B cell (primary cell): ENCODE results near the gene GRIK5. TPM values are rescaled to one million over a fixed set of nuclear protein-coding genes. Genes with fewer than 3 reads are reported as not detected.

ENCODE experiments used
- ATAC-seq: fragments of 200-7000 bp; cut with Tn5 transposase; one replicate; pipeline ENCODE4 v1.10.0; 2021; ENCODE audit warnings: low read depth, mild to moderate bottlenecking, moderate number of reproducible peaks, moderate library complexity
- CTCF ChIA-PET: fragments of 350-600 bp; sonication (Branson Sonifier 250); formaldehyde crosslinking; loops from one replicate; lab custom pipeline; 2021; ENCODE audit warnings: antibody characterized with exemption, inconsistent platforms; lab: Charles Lee
- POLR2A ChIA-PET: fragments of 350-600 bp; sonication (Branson Sonifier 250); formaldehyde crosslinking; loops from one replicate; lab custom pipeline; 2021; ENCODE audit warnings: antibody characterized with exemption; lab: Charles Lee
- DNase-seq: peaks from one replicate; pipeline ENCODE4 v3.0.0; 2013
- H2AFZ ChIP-seq: 2 replicates; pipeline ENCODE4 v1.6.1; 2012; ENCODE audit warnings: mild to moderate bottlenecking, low read depth, low read length; ENCODE audit not compliant: insufficient read depth, poor library complexity, severe bottlenecking
- H3K27ac ChIP-seq, 2 donors: 1 replicate in 1 of 2; 2 replicates in 1 of 2; pipeline ENCODE4 v1.5.1; 2012 to 2013; ENCODE audit warnings: low read length in 2 of 2, mild to moderate bottlenecking in 2 of 2, moderate library complexity in 1 of 2
- H3K27me3 ChIP-seq, 4 experiments: fragments of 200-600 bp in 1 of 4; sonication (generic) in 1 of 4; replicated peaks in 1 of 4; 1 replicate in 2 of 4; 2 replicates in 2 of 4; pipeline versions ENCODE4 v1.6.1 to v1.7.0; 2013 to 2016; ENCODE audit warnings: low read length in 3 of 4, mild to moderate bottlenecking in 2 of 4, mixed read lengths in 1 of 4, moderate library complexity in 1 of 4; ENCODE audit not compliant: insufficient read depth in 4 of 4, control insufficient read depth in 3 of 4; ENCODE audit errors: control extremely low read depth in 1 of 4
- H3K36me3 ChIP-seq, 2 experiments: replicated peaks in 1 of 2; 1 replicate in 1 of 2; 2 replicates in 1 of 2; pipeline versions ENCODE4 v1.6.1 to v1.7.1; 2013; ENCODE audit warnings: low read length in 1 of 2; ENCODE audit not compliant: insufficient read depth in 2 of 2, control insufficient read depth in 1 of 2; ENCODE audit errors: control extremely low read depth in 1 of 2, extremely low read depth in 1 of 2
- H3K4me1 ChIP-seq, 2 donors: fragments of 200-600 bp in 1 of 2; sonication (generic) in 1 of 2; 1 replicate in 1 of 2; 2 replicates in 1 of 2; pipeline versions ENCODE4 v1.5.1 to v1.6.1; 2013 to 2017; ENCODE audit warnings: low read length in 2 of 2; ENCODE audit not compliant: control insufficient read depth in 2 of 2, insufficient read depth in 2 of 2
- H3K4me2 ChIP-seq: replicated peaks from 2 replicates; pipeline ENCODE3; 2012; ENCODE audit warnings: mild to moderate bottlenecking, low read depth, low read length; ENCODE audit not compliant: poor library complexity, severe bottlenecking
- H3K4me3 ChIP-seq, 5 experiments: fragments of 200-600 bp in 1 of 5; sonication (generic) in 1 of 5; 1 replicate in 3 of 5; 2 replicates in 2 of 5; pipeline versions ENCODE4 v1.5.1 to v1.7.0; 2011 to 2016; ENCODE audit warnings: low read length in 4 of 5, mild to moderate bottlenecking in 4 of 5, low read depth in 2 of 5, control low read depth in 1 of 5, moderate library complexity in 1 of 5; ENCODE audit not compliant: insufficient read depth in 1 of 5; ENCODE audit errors: control extremely low read depth in 1 of 5, extremely low read depth in 1 of 5
- H3K79me2 ChIP-seq: fragments of 200-600 bp; sonication (generic); one replicate; pipeline ENCODE4 v1.6.0; 2016; ENCODE audit warnings: low read length; ENCODE audit not compliant: control insufficient read depth, insufficient read depth
- H3K9ac ChIP-seq: fragments of 200-600 bp; sonication (generic); 2 replicates; pipeline ENCODE4 v1.6.1; 2017; ENCODE audit warnings: mild to moderate bottlenecking, low read length, moderate library complexity
- H3K9me3 ChIP-seq, 3 donors: one replicate each; pipeline versions ENCODE4 v1.6.1 to v1.7.1; 2013; ENCODE audit warnings: low read length in 2 of 3; ENCODE audit not compliant: control insufficient read depth in 2 of 3, insufficient read depth in 1 of 3; ENCODE audit errors: control extremely low read depth in 1 of 3
- H4K20me1 ChIP-seq: 2 replicates; pipeline ENCODE4 v1.6.0; 2012; ENCODE audit warnings: mild to moderate bottlenecking, low read length; ENCODE audit not compliant: insufficient read depth, control insufficient read depth, poor library complexity, severe bottlenecking
- H3K27ac Mint-ChIP-seq: one replicate; pipeline ENCODE4 v1.8.0; 2021; ENCODE audit warnings: mixed read lengths
- H3K27me3 Mint-ChIP-seq: one replicate; pipeline ENCODE4 v1.8.0; 2021; ENCODE audit warnings: mixed read lengths
- H3K4me1 Mint-ChIP-seq: one replicate; pipeline ENCODE4 v1.8.0; 2021; ENCODE audit warnings: mixed read lengths
- H3K4me3 Mint-ChIP-seq: one replicate; pipeline ENCODE4 v1.8.0; 2021; ENCODE audit warnings: mixed read lengths
- H3K9me3 Mint-ChIP-seq: one replicate; pipeline ENCODE4 v1.8.0; 2022; ENCODE audit warnings: mixed read lengths; ENCODE audit not compliant: insufficient read depth
- EZH2 ChIP-seq: IDR thresholded peaks from 2 replicates; pipeline ENCODE4 v1.6.1; 2012; ENCODE audit warnings: borderline replicate concordance, low read depth, mild to moderate bottlenecking, moderate library complexity, low read length; ENCODE audit not compliant: insufficient read depth, poor library complexity, severe bottlenecking
- WGBS: methylation state at CpG from one replicate; pipeline ENCODE4 v1.1.5; 2013; ENCODE audit warnings: missing lambda C conversion rate; ENCODE audit not compliant: insufficient coverage; 5-methylcytosine and 5-hydroxymethylcytosine counted together
- intact Hi-C: fragments of 100-400 bp; cut with micrococcal nuclease; formaldehyde crosslinking; loops from one replicate; pipeline ENCODE4 v1.10.0; 2022
- polyA plus RNA-seq: library from polyadenylated mRNA; depleted of rRNA; stranded (reverse); fragments of >200 nt; gene quantifications from 2 replicates; pipeline ENCODE4 v1.2.3, GENCODE V29; 2012
- total RNA-seq, 2 donors: library from RNA; stranded (reverse); fragments of 120-200 nt in 1 of 2; gene quantifications; 1 replicate in 1 of 2; 2 replicates in 1 of 2; pipeline versions ENCODE4 v1.2.3 to v1.2.4, GENCODE V29; 2013 to 2022
- TF ChIP-seq, protein P1 (sequence below): fragments of 200-600 bp; IDR thresholded peaks from one replicate; pipeline ENCODE4 v1.8.0; 2022; ENCODE audit warnings: antibody characterized with exemption, mild to moderate bottlenecking

GRIK5 gene
- total and polyA plus RNA-seq, 2 donors (not counting 1 experiment from before 2014, with no cell fraction given) = 0.09 to 0.27 TPM

DNA sequence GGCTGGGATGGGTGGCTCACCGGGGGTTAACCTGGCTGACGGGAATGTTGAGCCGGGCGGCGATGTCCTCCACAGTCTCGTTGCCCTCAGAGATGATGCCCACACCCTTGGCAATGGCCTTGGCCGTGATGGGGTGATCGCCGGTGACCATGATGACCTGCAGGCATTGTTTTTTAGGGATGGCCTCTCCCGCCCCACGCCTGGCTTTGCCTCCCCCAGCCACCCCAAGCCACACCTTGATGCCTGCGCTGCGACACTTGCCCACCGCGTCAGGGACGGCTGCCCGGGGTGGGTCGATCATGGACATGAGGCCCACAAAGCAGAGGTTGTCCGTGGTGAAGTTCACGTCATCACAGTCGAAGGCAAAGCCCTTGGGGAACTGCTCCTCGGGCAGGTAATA, 92.1 kb downstream of the GRIK5 start:
- no peaks in the 10 kb centered on the region for H3K27me3 ChIP-seq
- Mint-ChIP-seq H3K27me3 (no peaks in the 10 kb centered on the region), H3K9me3 (no peaks in the 10 kb centered on the region), H3K4me1 (no peaks in the 10 kb centered on the region), H3K27ac (no peak overlapping the region), H3K4me3 (no peak overlapping the region)
- no peak overlapping the region for H2AFZ ChIP-seq
- H4K20me1 ChIP-seq = no peaks in the 10 kb centered on the region
- no peaks in the 10 kb centered on the region for H3K79me2 ChIP-seq
- WGBS = 97% methylated on average over 22 of the region's 22 CpGs
- intact Hi-C loops = no loop called here
- H3K27ac ChIP-seq = no peak overlapping the region
- ChIA-PET POLR2A (no interaction called here), CTCF (no interaction called here)
- no peak overlapping the region for H3K4me2 ChIP-seq
- no peak for TF ChIP-seq EZH2
- TF ChIP-seq, protein P1, sequence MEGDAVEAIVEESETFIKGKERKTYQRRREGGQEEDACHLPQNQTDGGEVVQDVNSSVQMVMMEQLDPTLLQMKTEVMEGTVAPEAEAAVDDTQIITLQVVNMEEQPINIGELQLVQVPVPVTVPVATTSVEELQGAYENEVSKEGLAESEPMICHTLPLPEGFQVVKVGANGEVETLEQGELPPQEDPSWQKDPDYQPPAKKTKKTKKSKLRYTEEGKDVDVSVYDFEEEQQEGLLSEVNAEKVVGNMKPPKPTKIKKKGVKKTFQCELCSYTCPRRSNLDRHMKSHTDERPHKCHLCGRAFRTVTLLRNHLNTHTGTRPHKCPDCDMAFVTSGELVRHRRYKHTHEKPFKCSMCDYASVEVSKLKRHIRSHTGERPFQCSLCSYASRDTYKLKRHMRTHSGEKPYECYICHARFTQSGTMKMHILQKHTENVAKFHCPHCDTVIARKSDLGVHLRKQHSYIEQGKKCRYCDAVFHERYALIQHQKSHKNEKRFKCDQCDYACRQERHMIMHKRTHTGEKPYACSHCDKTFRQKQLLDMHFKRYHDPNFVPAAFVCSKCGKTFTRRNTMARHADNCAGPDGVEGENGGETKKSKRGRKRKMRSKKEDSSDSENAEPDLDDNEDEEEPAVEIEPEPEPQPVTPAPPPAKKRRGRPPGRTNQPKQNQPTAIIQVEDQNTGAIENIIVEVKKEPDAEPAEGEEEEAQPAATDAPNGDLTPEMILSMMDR = no peak
- no peaks in the 10 kb centered on the region for H3K9me3 ChIP-seq
- H3K36me3 ChIP-seq = no peaks in the 10 kb centered on the region
- no peak overlapping the region for H3K9ac ChIP-seq
- ATAC-seq (no peak), DNase-seq (no peak)
- no peaks in the 10 kb centered on the region for H3K4me1 ChIP-seq
- H3K4me3 ChIP-seq = no peak overlapping the region

DNA sequence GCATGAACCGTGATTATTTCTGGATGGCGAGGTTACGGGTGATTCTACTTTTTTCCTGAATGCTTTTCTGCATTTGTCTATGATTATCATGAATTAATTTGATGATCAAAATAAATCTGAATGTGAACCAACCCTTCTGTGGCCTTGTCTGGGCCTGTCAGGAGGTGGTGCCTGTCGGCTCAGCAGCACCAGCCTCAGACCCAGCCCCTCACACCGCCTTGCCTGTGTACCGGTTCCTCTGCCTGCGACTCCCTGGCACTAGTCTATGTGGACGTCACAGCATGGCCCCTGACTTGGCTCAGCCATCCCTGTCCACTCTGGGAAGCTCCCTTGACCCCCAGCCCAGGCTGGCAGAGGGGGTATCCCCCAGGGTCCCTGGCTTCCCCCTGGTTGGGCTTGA, 95.4 kb downstream of the GRIK5 start:
- ChIA-PET POLR2A (no interaction called here), CTCF (no interaction called here)
- ATAC-seq (no peak), DNase-seq (no peak)
- Histone ChIP-seq H2AFZ (no peak overlapping the region), H3K79me2 (no peaks in the 10 kb centered on the region), H3K4me1 (no peaks in the 10 kb centered on the region), H3K27me3 (no peaks in the 10 kb centered on the region), H3K9ac (no peak overlapping the region), H3K9me3 (no peaks in the 10 kb centered on the region), H3K27ac (no peak overlapping the region), H4K20me1 (no peaks in the 10 kb centered on the region), H3K4me3 (no peak overlapping the region), H3K36me3 (no peaks in the 10 kb centered on the region), H3K4me2 (no peak overlapping the region)
- H3K27ac Mint-ChIP-seq = no peak overlapping the region
- 90% methylated on average over 4 of the region's 8 CpGs for WGBS
- TF ChIP-seq, protein P1 = no peak
- no peak for TF ChIP-seq EZH2
- H3K4me1 Mint-ChIP-seq = no peaks in the 10 kb centered on the region
- no peak overlapping the region for H3K4me3 Mint-ChIP-seq
- no peaks in the 10 kb centered on the region for H3K27me3 Mint-ChIP-seq
- no peaks in the 10 kb centered on the region for H3K9me3 Mint-ChIP-seq
- intact Hi-C loops = no loop called here
